Naive thymus-derived CD4-positive, alpha-beta T cell (primary cell): ENCODE results near the gene ACD. TPM values are rescaled to one million over a fixed set of nuclear protein-coding genes. Genes with fewer than 3 reads are reported as not detected.
A peak's percentile ranks its signal among the peaks of the same experiment; 100 is the strongest.

Source experiments
- ATAC-seq: fragments of 150-1000 bp; cut with Tn5 transposase; 2 replicates; pipeline ENCODE4 v1.10.0; 2021; ENCODE audit warnings: mild to moderate bottlenecking, moderate library complexity
- CTCF ChIA-PET: fragments of 350-600 bp; sonication (Branson Sonifier 250); formaldehyde crosslinking; loops from one replicate; lab custom pipeline; 2021; ENCODE audit warnings: antibody characterized with exemption; lab: Charles Lee
- POLR2A ChIA-PET: fragments of 350-600 bp; sonication (Branson Sonifier 250); formaldehyde crosslinking; loops from one replicate; lab custom pipeline; 2021; ENCODE audit warnings: antibody characterized with exemption, inconsistent platforms; lab: Charles Lee
- DNase-seq, 9 donors: peaks; one replicate each; pipeline versions ENCODE4 v3.0.0 to v3.0.0-alpha.2; 2020 to 2022; ENCODE audit warnings: mixed read lengths in 1 of 9
- H3K27ac ChIP-seq: one replicate; pipeline ENCODE4 v1.7.0; 2013; ENCODE audit warnings: mild to moderate bottlenecking, low read depth, low read length, moderate library complexity
- H3K27me3 ChIP-seq, 2 donors: one replicate each; pipeline ENCODE4 v1.7.0; 2013; ENCODE audit warnings: low read length in 2 of 2, mild to moderate bottlenecking in 2 of 2, moderate library complexity in 2 of 2; ENCODE audit not compliant: control insufficient read depth in 2 of 2, insufficient read depth in 2 of 2
- H3K36me3 ChIP-seq, 3 experiments: 1 replicate in 2 of 3; 2 replicates in 1 of 3; pipeline ENCODE4 v1.7.0; 2013; ENCODE audit warnings: low read length in 3 of 3, mild to moderate bottlenecking in 3 of 3, moderate library complexity in 1 of 3; ENCODE audit not compliant: insufficient read depth in 3 of 3, control insufficient read depth in 2 of 3
- H3K4me1 ChIP-seq, 2 donors: one replicate each; pipeline ENCODE4 v1.7.0; 2013; ENCODE audit warnings: low read length in 2 of 2, mild to moderate bottlenecking in 2 of 2, moderate library complexity in 1 of 2; ENCODE audit not compliant: control insufficient read depth in 2 of 2, insufficient read depth in 2 of 2
- H3K4me3 ChIP-seq: 2 replicates; pipeline ENCODE4 v1.7.0; 2013; ENCODE audit warnings: mild to moderate bottlenecking, low read length
- H3K9me3 ChIP-seq, 3 experiments: 1 replicate in 2 of 3; 2 replicates in 1 of 3; pipeline ENCODE4 v1.7.0; 2013; ENCODE audit warnings: low read length in 3 of 3; ENCODE audit not compliant: control insufficient read depth in 2 of 3
- H3K27ac Mint-ChIP-seq, 9 donors: one replicate each; pipeline ENCODE4 v1.8.0; 2020 to 2022; ENCODE audit warnings: mixed read lengths in 9 of 9, mild to moderate bottlenecking in 8 of 9, moderate library complexity in 5 of 9, inconsistent platforms in 2 of 9
- H3K27me3 Mint-ChIP-seq, 5 donors: one replicate each; pipeline ENCODE4 v1.8.0; 2021 to 2022; ENCODE audit warnings: mixed read lengths in 5 of 5, mild to moderate bottlenecking in 1 of 5
- H3K36me3 Mint-ChIP-seq, 5 donors: one replicate each; pipeline ENCODE4 v1.8.0; 2020 to 2022; ENCODE audit warnings: mixed read lengths in 5 of 5, mild to moderate bottlenecking in 3 of 5, inconsistent platforms in 1 of 5
- H3K4me1 Mint-ChIP-seq, 7 donors: one replicate each; pipeline ENCODE4 v1.8.0; 2020 to 2022; ENCODE audit warnings: mixed read lengths in 7 of 7, mild to moderate bottlenecking in 3 of 7, inconsistent platforms in 1 of 7
- H3K4me3 Mint-ChIP-seq, 10 donors: one replicate each; pipeline ENCODE4 v1.8.0; 2020 to 2022; ENCODE audit warnings: mild to moderate bottlenecking in 10 of 10, mixed read lengths in 10 of 10, moderate library complexity in 6 of 10, inconsistent platforms in 2 of 10
- H3K9me3 Mint-ChIP-seq, 11 donors: one replicate each; pipeline ENCODE4 v1.8.0; 2020 to 2022; ENCODE audit warnings: mixed read lengths in 11 of 11, mild to moderate bottlenecking in 4 of 11, inconsistent platforms in 1 of 11, moderate library complexity in 1 of 11
- intact Hi-C, 2 donors: fragments of 100-400 bp; cut with micrococcal nuclease; formaldehyde crosslinking; loops; one replicate each; pipeline ENCODE4 v1.15.1; 2023
- polyA plus RNA-seq, 2 donors: library from polyadenylated mRNA; unstranded; fragments of 300-500 nt; fragmentation: Illumina TruSeq; gene quantifications; one replicate each; pipeline ENCODE4 v1.2.3, GENCODE V29; 2021
- total RNA-seq, 6 experiments: library from RNA in 5 of 6; stranded (reverse) in 5 of 6; gene quantifications; 1 replicate in 5 of 6; 2 replicates in 1 of 6; pipeline ENCODE4 v1.2.3 and lab custom pipeline; 2021 to 2026

Gene ACD
- total and polyA plus RNA-seq, 7 experiments from 2014 or later = 25.4 to 44.1 (median 33.2) TPM

DNA sequence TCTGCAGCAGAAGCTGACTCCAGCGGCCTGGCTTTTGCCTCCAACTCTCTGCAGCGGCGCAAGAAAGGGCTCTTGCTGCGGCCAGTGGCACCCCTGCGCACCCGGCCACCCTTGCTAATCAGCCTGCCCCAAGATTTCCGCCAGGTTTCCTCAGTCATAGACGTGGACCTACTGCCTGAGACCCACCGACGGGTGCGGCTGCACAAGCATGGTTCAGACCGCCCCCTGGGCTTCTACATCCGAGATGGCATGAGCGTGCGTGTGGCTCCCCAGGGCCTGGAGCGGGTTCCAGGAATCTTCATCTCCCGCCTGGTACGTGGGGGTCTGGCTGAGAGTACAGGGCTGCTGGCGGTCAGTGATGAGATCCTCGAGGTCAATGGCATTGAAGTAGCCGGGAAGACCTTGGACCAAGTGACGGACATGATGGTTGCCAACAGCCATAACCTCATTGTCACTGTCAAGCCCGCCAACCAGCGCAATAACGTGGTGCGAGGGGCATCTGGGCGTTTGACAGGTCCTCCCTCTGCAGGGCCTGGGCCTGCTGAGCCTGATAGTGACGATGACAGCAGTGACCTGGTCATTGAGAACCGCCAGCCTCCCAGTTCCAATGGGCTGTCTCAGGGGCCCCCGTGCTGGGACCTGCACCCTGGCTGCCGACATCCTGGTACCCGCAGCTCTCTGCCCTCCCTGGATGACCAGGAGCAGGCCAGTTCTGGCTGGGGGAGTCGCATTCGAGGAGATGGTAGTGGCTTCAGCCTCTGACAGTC lies 2.0 kb upstream of the ACD start:
- Mint-ChIP-seq H3K36me3 (peaks cover 0 to 4% (median 0%) of the 10 kb centered on the region in 5 donors), H3K4me3 (peak overlapping the region; percentile 88 to 97 (median 92)), H3K4me1 (peaks cover 11 to 45% (median 22%) of the 10 kb centered on the region in 7 donors), H3K9me3 (peaks cover 0 to 3% (median 0%) of the 10 kb centered on the region in 11 donors), H3K27me3 (no peaks in the 10 kb centered on the region), H3K27ac (peak overlapping the region in 7 of 9 donors; percentile 29 to 98 (median 95))
- Histone ChIP-seq H3K9me3 (no peaks in the 10 kb centered on the region), H3K4me1 (peaks cover 12 to 18% of the 10 kb centered on the region in 2 donors), H3K36me3 (peaks cover 0 to 22% (median 0%) of the 10 kb centered on the region in 3 experiments), H3K4me3 (no peak overlapping the region), H3K27ac (peak overlapping the region; percentile 97), H3K27me3 (no peaks in the 10 kb centered on the region)
- ATAC-seq = no peak
- no peak for DNase-seq
- ChIA-PET CTCF (interaction anchor here (1.4 to 3.1 kb wide), 5 partner anchors 17 to 141 kb away, joined by 3 to 17 read pairs (median 6); partner anchors contain the start of gene CARMIL2), POLR2A (interaction anchor here (0.7 to 4.7 kb wide), 6 partner anchors 11 to 141 kb away, joined by 3 to 48 read pairs (median 4); partner anchors contain the start of genes CARMIL2 and CTCF)
- intact Hi-C loops = loop anchor here (2.0 to 10.0 kb wide), 7 partner anchors 17 to 573 kb away; partner anchors contain the start of genes CARMIL2 (in 1 of the 2), ESRP2 (in 1 of the 2), PSKH1 (in 1 of the 2) and PSMB10 (in 1 of the 2)

DNA sequence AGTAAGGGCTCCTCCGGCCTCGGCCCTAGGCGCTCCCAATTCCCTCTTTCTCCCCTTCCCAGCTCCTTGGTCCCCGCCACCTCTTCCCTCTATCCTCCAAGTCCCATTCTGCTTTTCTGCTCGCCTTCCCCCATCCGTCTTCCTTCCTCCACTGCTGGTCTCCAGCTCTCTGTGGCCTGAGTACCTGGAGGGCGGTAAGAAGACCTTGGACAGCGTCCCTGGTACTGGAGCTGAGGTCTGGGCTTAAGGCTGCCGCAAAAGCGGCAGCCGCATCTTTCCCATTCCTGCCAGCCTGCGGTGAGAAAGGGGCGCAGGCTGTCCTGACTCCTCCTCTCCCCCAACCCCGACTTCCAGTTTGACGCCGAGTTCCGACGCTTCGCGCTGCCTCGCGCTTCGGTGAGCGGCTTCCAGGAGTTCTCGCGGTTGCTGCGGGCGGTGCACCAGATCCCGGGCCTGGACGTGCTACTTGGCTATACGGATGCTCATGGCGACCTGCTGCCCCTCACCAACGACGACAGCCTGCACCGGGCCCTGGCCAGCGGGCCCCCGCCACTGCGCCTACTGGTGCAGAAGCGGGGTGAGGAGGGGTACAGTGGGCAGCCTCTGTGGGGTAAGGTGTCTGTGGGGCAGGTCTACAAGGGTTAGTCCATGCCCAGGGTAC lies 1.2 kb upstream of the ACD start:
- Histone ChIP-seq H3K27ac (peak overlapping the region; percentile 97), H3K4me1 (peaks cover 11 to 17% of the 10 kb centered on the region in 2 donors), H3K4me3 (peak overlapping the region; percentile 65), H3K9me3 (no peaks in the 10 kb centered on the region), H3K36me3 (peaks cover 0 to 30% (median 0%) of the 10 kb centered on the region in 3 experiments), H3K27me3 (no peaks in the 10 kb centered on the region)
- Mint-ChIP-seq H3K36me3 (peaks cover 0 to 4% (median 0%) of the 10 kb centered on the region in 5 donors), H3K27ac (peak overlapping the region; percentile 84 to 98 (median 95)), H3K4me1 (peaks cover 11 to 41% (median 22%) of the 10 kb centered on the region in 7 donors), H3K9me3 (peaks cover 0 to 3% (median 0%) of the 10 kb centered on the region in 11 donors), H3K4me3 (peak overlapping the region; percentile 88 to 97 (median 92)), H3K27me3 (no peaks in the 10 kb centered on the region)
- ATAC-seq = no peak
- intact Hi-C loops = loop anchor here (2.0 to 10.0 kb wide), 7 partner anchors 16 to 574 kb away; partner anchors contain the start of genes CARMIL2 (in 1 of the 2), ESRP2 (in 1 of the 2), PSKH1 (in 1 of the 2) and PSMB10 (in 1 of the 2)
- peak in 3 of 9 donors; percentile 41 to 45 (median 43) for DNase-seq
- CTCF ChIA-PET = interaction anchor here (1.4 to 2.0 kb wide), 3 partner anchors 11 to 114 kb away, joined by 4 to 8 read pairs (median 6); partner anchors contain the start of gene CTCF
- POLR2A ChIA-PET = interaction anchor here (1.1 to 6.6 kb wide), 6 partner anchors 9 to 185 kb away, joined by 3 to 84 read pairs (median 6); partner anchors contain the start of genes CARMIL2, CTCF, GFOD2 and NUTF2

DNA sequence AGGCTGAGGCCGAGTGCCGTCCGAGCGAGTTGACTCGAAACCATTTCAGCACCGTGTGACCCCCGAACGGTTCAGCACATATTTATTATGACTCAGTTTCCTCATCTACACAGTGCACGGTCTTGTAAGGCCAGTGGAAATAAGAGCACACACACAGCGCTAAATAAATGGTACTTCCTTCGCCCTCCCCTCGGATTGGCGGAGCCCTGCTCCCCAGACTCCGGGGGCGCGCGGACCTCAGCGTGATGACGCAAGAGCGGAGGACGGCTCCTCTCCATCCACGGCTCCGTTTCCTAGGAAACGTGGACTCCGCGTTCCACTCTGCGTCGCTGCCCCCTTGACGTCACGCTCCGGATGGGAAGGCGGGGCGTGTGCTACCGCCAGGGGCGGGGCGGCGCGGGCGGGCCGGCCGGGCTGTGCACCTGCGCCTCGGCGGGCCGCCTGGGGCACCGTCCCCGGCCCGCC lies 536 bp upstream of the ACD start, which contains the start of gene PARD6A:
TSS of gene PARD6A (plus strand) at position 397 of the 465 bp plus-strand sequence. CDS start 79 bp downstream, outside the sequence.
- Mint-ChIP-seq H3K36me3 (peaks cover 0 to 5% (median 2%) of the 10 kb centered on the region in 5 donors), H3K27ac (peak within 1 kb of the TSS; percentile 84 to 98 (median 97)), H3K4me1 (peaks cover 15 to 40% (median 22%) of the 10 kb centered on the region in 7 donors), H3K4me3 (peak within 1 kb of the TSS; percentile 90 to 97 (median 94)), H3K27me3 (no peaks in the 10 kb centered on the region), H3K9me3 (peaks cover 0 to 3% (median 0%) of the 10 kb centered on the region in 11 donors)
- intact Hi-C loops = loop anchor here (1.0 to 10.0 kb wide), 20 partner anchors 8 to 574 kb away; partner anchors contain the start of genes ATP6V0D1 (in 2 of the 2), CARMIL2 (in 2 of the 2), CTCF (in 2 of the 2) and PSKH1 (in 2 of the 2)
- no peaks in the 10 kb centered on the region for H3K9me3 ChIP-seq
- peak; percentile 81 to 95 (median 93) for DNase-seq
- peaks cover 0 to 36% (median 0%) of the 10 kb centered on the region in 3 experiments for H3K36me3 ChIP-seq
- POLR2A ChIA-PET = interaction anchor here (0.9 to 6.6 kb wide), 17 partner anchors 8 to 186 kb away, joined by 3 to 84 read pairs (median 4); partner anchors contain the start of genes ATP6V0D1, CARMIL2, CTCF and GFOD2
- peaks cover 11 to 17% of the 10 kb centered on the region in 2 donors for H3K4me1 ChIP-seq
- no peaks in the 10 kb centered on the region for H3K27me3 ChIP-seq
- peak within 1 kb of the TSS; percentile 97 for H3K27ac ChIP-seq
- CTCF ChIA-PET = interaction anchor here (0.6 to 3.1 kb wide), 6 partner anchors 12 to 129 kb away, joined by 3 to 19 read pairs (median 6); partner anchors contain the start of genes CARMIL2 and CTCF
- peak within 1 kb of the TSS; percentile 99 for H3K4me3 ChIP-seq
- ATAC-seq = peak; percentile 89

DNA sequence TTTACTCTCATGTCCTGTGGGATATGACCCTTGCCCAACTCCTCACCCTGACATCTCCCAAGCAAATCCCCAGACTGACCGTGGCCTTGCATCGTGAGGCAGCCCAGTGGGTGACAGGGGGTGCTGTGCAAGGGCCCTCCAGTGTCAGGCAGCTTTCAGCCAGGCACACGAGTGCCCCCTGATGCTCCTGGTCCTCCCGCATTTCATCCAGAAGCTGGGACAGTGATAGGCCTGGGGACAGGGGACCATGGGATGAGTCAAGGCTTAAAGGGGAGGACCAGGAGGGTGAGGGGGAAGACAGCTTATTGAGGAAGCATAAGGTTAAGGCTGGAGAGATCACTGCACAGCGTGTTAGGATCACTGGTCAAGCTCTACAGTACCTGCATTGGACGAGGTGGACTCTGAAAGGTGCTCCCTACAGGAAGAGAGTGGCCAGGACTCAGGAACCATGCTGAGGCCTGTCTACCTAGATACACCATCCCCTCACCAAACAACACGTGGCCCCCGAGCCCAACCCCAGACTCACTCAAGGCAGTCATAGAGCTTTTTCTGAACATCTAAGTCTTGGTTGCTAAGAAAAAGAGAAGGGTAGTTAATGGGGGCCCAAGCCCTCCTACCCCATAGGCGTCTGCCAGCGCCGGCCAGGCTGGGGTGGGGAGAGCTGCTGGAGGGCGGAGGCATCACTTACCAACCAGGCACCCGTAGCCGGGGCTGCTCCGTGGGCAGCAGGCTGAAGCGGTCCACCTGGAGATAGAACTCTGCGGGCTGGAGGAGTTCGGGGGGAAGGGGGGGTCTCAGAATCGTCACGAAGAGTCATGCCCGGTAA lies 998 bp downstream of the ACD start:
- H3K27ac Mint-ChIP-seq = peak overlapping the region; percentile 38 to 98 (median 78)
- H3K4me1 ChIP-seq = peaks cover 11 to 17% of the 10 kb centered on the region in 2 donors
- peaks cover 13 to 29% (median 17%) of the 10 kb centered on the region in 7 donors for H3K4me1 Mint-ChIP-seq
- intact Hi-C loops = no loop called here
- peak overlapping the region; percentile 97 for H3K27ac ChIP-seq
- H3K9me3 Mint-ChIP-seq = peaks cover 0 to 3% (median 0%) of the 10 kb centered on the region in 11 donors
- no peaks in the 10 kb centered on the region for H3K9me3 ChIP-seq
- H3K27me3 Mint-ChIP-seq = no peaks in the 10 kb centered on the region
- CTCF ChIA-PET = interaction anchor here (0.6 to 3.1 kb wide), 7 partner anchors 9 to 156 kb away, joined by 3 to 19 read pairs (median 3); no protein-coding TSS in a partner anchor
- no peaks in the 10 kb centered on the region for H3K27me3 ChIP-seq
- H3K4me3 ChIP-seq = peak overlapping the region; percentile 99
- DNase-seq = no peak
- ATAC-seq = no peak
- peaks cover 0 to 52% (median 4%) of the 10 kb centered on the region in 3 experiments for H3K36me3 ChIP-seq
- peak overlapping the region; percentile 90 to 97 (median 94) for H3K4me3 Mint-ChIP-seq
- peaks cover 0 to 9% (median 6%) of the 10 kb centered on the region in 5 donors for H3K36me3 Mint-ChIP-seq
- POLR2A ChIA-PET = interaction anchor here (0.8 to 6.6 kb wide), 11 partner anchors 9 to 178 kb away, joined by 3 to 84 read pairs (median 4); partner anchors contain the start of genes ATP6V0D1, CARMIL2 and CTCF
